Measurements from ENCODE around the gene CDC6.
A peak's percentile ranks its signal among the peaks of the same experiment; 100 is the strongest.

Gene CDC6

DNA sequence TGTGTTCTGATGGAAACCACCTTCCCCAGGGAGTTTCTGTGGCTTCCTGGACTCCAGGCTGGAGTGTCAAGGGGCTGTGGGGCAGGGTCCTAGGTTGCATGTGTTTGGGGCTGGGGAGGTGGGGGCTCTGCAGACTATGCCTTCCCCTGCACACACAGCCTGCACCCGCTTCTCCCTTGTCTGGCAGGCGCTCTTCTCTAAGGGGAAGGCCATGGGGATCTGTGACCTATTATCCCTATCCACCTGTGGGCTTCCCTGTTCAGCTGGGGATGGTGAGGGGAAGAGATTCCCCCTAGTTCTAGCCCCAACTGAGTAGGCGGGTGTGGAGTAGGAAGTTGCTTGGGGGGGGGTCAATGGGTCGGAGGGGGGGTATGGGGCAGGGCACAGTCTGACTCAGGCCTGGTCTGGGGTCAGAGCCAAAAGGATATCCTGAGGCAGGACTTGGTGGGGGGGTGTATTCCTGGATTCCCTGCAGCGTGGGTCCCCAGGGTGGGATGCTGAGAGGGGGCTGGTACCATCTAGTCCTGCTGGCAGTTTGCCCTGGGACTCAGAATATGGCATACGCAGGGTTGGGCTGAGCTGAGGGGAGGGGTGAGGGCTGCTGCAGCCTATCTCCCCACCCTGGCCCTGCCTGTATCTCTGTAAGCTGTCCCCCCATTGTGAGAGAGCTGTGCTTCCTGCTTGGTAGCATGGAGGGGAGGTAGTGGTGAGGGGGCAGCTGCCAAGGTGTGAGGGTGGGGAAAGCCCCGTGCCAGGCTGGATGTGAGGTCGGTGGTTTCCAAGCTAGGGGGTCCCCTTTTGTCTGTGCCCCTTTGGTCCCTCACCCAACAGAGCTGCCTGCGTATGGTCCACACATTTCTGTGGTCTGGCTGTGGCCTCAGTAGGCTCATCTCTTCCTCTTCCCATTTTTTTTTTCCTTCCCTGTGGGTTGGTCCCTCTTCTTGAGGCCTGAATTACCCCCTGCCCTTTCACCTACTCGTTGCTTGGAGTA lies 36.0 kb downstream of the CDC6 start:
- DNase-seq (ENCODE audit: low spot score): no peak

DNA sequence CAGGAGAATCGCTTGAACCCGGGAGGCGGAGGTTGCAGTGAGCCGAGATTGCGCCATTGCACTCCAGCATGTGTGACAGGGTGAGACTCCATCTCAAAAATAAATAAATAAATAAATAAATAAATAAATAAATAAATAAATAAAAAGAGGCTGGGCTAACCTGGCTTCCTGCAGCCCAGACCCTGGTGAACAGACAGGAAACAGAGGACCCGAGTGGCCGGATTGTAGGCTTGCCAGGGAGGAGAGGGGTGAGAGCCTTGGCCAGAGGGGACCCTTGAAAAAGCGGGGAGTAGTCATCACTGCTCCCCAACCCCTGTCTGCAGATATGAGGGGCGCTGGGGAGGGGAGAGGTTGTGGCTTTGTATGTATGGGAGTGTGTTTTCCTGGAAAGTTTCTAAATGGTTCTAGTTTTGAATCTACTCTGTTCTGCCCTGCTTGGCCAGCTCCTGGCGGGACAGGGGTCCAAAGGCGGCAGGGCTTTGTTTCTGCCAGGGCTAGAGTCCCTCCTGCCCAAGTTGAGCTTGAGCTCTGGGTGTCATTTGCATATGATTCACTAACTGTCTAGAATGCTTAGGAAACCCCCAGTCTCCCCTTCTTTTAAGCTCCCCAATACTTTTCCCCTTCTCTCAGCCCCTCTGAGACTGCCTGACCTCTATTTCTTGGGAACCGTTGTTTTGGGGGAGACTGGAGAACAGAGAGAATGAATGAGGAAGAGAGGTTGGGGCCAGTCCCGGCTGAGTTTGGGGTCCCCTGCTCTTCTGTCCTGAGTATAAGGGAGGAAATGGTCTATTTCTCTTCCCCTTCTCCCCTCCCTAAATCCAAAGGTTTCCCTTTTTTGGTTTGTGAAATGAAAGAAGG lies 37.7 kb downstream of the CDC6 start:
- DNase-seq (ENCODE audit: low spot score): no peak

DNA sequence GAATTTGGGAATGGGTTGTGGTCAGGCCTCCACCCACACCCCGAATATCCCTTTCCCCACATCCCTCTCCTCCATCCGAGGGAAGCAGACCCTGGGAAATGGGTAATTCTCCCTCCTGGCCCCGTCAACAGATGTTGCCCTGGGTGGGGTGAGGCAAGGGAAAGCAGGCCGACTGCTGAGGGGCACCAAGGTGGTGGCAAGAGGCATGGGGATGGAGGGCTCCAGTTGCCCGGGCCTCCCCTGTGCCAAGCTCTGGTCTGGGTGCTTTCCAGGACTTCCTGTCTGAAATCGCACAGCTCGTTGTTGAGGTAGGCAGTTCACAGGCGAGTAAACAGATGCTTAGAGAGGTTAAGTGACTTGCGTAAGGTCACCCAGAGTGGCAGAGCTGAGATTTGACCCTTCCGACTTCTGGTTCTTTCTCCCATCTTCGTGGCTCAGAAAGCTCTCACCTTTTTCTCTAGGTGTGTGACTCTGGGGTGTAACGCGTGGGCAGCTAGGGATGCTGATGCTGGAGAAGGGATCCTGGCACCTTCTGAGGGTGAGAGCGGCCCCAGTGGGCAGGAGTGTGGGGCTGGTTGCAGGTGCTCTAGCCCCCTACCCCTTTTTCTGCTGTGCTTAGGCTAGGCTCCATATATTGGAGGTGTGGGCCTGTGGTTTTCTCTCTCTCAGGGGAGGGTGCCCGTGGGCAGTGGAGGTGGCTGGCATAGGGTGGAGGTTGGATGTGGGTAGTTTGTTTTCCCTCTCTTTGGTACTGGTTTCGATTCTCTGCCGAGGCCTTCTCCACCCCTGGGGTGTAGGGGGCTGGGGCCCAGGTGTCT lies 38.5 kb downstream of the CDC6 start:
- no peak for DNase-seq (ENCODE audit: low spot score)

DNA sequence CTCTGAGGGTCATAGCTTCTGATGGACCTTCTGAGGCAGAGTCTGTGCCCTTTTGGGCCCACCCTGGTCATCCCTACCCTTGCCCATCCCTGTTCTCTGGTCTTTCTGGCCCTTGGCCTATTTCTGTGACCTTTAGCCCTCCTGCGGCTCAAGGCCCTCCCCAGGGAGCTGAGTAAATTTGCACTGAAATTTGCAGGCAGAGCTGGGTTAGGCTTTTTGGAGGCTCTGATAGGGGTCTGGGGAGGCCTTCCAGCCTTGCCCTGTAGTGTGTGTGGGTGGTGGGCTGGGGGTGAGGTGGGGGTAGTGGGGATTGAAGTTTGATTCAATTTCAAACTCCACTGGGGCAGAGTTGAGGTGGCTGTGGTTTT lies 39.1 kb downstream of the CDC6 start:
- no peak for DNase-seq (ENCODE audit: low spot score)

DNA sequence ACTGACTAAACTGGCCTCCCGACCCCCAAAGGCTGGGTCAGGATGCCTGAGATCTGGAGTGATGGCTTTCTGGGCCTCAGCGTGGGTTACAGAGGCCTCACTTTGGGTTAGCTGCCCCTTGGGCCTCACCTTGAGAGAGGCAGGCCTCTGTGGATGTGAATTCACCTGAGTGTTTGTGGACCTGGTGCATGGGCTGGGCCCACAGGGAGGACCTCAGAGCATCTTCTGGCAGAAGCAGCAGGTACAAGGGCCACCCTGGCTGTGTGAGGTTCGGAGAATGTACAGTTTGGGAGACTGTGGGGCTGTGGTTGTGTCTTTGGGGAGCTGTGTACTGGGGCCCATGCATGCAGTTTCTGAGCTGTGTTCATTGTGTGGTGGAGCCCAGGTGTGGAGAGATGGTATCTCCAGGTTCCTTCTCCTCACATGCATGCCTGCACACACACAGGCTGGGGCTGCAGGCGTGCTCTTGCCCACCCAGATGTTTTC lies 39.6 kb downstream of the CDC6 start:
- no peak for DNase-seq (ENCODE audit: low spot score)

DNA sequence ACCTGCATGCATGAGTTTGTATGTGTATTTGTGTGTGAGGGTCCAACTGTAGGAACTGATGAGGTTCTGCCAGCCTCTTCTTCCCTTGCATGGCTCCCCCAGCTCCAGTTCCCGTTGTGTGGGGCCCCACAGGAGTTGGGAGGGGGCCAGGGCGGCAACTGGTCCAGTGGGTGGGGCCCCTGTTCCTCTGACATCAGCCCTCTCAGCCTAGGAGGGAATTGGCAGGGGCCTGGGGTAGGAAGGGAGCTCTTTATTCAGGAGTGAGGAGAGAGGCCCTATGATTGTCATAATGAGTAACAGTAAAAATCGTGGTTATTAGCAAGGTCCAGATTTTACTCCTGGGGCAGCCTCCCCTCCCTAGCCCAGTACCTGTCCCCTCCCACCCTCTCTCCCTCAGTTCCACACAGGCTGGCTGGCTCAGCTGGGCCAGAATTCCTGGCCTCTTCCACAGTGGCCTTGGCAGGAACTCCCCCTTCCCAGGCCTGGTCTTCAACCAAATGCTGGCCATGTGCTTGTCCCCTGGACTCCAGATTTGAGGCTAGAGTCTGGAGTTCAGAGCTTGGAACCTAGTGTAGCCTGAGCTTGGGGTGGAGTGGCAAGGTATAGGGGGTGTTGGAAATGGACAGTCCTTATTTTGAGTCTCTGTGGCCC lies 40.2 kb downstream of the CDC6 start:
- no peak for DNase-seq (ENCODE audit: low spot score)

DNA sequence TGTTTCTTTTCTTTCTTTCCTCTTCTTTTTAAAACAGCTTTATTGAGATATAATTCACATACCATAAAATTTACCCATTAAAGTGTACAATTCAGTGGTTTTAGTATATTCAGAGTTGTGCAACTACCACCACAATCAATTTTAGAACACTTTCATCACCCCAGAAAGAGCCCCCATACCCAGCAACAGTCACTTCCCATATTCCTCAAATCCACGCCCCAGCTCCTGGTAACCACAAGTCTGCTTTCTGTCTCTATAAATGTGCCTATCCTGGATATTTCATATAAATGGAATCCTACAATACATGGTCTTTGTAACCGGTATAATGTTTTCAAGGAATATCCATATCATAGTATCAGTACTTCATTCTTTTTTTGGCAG lies 40.7 kb downstream of the CDC6 start:
- DNase-seq (ENCODE audit: low spot score): no peak

DNA sequence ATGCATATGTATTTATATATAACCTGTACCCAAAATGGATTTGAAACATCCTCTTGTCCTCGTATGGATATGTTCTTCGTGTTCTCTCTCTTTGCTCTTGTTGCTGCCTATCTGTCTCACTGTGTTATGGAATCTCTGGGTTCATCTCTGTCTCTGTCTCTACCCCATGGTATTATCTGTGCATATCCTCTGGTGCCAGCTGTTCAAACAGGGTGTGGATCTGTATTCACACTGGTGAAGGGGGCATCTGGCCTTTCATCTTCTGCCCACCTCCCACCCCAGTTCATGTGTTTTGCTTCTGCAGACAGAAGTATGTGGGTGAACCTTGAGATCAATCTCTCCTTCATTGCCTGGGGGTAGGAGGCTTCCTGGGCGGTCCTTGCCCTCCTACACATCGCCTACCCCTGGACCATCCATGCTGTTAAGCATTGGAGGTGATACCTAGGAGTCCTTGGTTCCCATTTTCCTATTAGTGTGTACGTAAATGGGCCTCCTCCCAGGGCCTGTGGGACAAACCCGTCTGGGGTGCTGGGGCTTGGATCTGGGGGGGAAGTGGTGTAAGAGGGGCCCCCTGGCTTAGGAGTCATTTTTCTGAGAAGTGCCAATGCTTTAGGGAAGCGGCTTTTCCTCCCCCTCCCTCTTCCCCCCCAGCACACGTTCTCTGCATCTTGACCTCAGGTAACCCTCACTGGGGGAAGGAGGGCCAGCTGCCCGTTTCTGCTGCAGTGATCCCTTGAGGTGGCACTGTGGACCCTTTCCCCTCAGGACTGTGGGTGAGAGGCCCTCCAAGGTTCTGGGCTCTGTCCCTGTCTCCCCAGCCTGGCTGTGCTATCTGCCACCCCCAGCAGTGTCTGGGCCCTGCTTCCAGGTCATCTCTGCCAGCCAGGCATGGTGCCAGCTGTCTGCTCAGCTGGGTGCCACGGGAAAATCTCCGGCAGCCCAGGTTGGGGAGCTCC lies 42.4 kb downstream of the CDC6 start:
- peak; percentile 72 for DNase-seq (ENCODE audit: low spot score)

DNA sequence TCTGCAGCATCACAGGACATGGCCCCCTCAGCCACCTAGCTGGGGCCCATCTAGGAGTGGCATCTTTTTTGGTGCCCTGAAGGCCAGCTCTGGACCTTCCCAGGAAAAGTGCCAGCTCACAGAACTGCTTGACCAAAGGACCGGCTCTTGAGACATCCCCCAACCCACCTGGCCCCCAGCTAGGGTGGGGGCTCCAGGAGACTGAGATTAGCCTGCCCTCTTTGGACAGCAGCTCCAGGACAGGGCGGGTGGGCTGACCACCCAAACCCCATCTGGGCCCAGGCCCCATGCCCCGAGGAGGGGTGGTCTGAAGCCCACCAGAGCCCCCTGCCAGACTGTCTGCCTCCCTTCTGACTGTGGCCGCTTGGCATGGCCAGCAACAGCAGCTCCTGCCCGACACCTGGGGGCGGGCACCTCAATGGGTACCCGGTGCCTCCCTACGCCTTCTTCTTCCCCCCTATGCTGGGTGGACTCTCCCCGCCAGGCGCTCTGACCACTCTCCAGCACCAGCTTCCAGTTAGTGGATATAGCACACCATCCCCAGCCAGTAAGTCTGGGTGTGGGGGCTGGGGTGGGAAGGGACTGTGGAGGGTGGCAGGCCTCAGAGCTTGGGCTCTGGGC lies 43.3 kb downstream of the CDC6 start:
- DNase-seq (ENCODE audit: low spot score): no peak

DNA sequence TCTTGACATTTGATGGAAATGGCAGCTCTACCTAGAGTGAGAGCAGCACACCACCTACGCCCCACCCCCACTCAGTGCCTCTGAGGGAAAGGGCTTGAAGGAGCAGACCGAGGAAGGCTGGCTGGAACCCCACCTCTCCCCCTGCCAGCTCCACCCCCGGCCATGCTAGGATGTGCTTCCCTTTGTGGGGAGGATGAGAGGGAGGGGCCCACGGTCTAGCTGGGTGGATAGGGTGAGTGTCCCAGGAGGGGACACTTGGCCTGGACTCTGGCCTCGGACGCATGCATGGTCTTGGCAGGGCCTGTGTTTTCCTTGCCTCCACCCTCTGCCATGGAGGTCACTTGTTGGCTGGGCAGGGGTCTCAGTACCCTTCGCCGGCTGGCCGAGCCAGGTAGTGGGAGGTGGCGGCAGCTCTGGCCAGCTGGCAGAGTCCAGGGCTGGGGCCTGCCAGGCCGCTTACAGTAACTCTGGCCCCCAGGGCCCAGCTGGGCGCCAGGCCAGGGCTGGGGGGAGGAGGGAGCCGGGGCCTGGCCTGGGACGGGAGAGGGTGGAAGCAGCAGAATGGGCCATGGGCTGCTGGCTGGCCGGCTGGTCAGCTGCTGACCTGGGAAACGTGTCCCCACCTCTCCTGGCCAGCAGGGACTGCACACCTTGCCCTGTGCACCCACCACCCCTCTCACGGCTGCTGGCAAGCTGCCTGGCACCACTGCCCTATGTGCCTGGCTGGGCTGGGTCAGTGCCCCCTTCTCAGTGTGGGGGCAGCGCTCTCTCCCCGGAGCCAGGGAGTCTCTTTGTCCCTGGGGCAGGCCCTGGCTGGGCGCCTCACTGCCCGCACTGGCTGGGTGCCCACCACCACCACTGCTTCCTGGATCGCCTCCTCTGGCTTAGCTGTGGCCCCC lies 44.3 kb downstream of the CDC6 start:
- DNase-seq (ENCODE audit: low spot score): no peak

DNA sequence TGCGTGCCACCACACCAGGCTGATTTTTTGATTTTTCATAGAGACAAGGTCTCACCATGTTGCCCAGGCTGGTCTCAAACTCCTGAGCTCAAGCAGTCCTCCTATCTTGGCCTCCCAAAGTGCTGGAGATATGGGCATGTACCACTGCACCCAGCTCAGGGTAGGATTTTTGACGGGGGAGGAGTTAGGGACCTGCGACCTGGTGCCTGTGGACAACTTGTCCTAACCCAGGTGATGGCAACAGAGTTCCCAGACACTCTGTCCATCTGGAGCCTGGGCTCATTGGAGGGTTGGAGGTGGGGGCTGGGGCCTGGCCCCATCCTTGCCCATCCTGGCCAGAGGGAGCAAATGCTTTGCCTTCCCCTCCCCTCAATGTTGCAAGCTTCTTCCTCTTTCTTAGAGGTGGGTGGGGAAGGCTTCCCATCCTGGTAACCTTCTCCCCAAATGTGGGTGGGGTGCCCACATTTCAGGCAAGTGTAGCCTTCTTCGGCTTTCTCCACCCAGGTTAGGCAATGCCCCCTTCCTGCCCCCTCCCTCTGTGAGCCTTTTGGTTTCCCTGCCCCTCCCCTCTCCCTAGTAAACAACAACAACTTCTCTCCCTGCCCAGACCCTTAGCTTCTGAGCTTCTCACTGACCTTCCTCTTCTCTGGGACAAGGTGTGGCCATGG lies 46.2 kb downstream of the CDC6 start:
- no peak for DNase-seq (ENCODE audit: low spot score)

DNA sequence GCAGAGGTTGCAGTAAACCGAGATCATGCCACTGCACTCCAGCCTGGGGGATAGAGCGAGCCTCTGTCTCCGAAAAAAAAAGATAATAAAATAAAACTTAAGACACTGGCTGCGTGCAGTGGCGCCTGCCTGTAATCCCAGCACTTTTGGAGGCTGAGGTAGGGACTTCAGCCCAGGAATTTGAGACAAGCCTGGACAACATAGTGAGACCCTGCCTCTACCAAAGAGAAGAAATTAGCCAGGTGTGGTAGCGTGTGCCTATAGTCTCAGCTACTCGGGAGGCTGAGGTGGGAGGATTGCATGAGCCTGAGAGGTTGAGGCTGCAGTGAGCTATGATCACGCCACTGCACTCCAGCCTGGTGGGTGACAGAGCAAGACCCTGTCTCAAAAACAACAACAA lies 47.9 kb downstream of the CDC6 start:
- no peak for DNase-seq (ENCODE audit: low spot score)

DNA sequence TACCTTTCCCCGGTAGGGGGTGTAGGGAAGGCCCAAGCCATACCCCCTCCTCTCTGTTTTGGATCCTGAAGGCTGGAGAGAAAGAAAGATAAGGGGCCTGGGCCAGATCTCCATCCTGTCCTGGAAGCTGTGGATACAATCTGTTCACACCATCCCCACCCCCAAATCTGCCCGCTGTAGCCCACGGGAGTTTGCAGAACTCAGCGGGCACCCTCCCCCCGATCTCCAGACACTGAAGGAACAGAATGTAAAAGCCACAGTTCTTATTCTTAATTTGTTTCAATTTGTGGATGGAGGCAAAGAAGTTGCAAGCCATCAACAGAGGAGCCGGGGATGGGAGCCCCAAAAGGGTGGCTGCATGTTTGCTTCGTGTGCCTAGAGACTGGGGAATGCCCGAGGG lies 49.7 kb downstream of the CDC6 start:
- DNase-seq (ENCODE audit: low spot score): no peak

DNA sequence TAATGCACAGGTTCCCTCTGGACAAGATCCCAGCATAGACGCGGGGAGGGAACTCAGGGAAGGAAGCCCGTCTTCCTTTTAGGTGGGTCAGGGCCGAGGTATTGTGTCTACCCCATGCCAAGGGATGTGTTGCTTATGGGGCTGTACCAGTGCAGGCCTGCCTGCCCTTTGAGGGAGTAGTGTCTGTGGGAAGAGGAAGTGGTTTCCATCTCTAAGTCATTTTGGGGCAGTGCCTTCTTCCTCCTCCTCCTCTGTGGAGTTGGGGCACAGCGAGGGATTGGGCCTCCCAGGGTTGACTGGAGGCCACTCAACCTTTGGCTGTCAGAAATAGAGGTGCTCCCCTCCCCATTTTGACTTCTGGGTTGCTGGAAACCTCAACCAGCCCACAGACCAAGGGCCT lies 50.4 kb downstream of the CDC6 start:
- DNase-seq (ENCODE audit: low spot score): no peak

DNA sequence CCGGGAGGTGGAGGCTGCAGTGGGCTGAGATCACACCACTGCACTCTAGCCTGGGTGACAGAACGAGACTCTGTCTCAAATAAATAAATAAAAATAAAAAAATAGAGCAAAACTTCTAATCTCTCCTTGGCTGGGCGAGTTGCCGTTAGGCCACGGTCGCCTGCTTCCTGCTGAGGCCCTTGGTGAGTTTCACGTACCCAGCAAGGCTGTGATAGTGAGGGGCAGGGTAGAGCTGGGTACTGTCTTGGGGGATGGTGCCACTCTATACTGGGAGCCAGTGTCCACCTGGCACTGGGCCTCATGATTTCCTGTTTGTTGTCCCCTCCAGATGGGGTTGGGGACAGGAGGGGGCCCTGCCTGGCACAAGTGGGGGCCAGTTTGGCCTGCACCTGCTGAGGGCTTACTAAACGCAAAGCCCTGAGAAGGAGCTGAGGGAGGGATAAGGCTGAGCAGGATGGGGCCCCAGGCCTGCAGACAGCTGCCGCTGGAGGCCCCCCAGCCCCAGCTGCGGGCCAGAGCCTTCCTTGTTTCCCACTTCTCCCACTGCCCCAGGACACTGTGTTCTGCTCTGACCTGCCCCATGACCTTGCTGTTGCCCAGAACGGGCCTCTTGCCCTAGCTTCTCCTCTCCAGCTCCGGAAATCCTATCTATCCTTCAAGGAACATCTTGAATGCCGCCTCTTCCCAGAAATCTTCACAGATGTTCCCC lies 51.4 kb downstream of the CDC6 start:
- DNase-seq (ENCODE audit: low spot score): no peak

DNA sequence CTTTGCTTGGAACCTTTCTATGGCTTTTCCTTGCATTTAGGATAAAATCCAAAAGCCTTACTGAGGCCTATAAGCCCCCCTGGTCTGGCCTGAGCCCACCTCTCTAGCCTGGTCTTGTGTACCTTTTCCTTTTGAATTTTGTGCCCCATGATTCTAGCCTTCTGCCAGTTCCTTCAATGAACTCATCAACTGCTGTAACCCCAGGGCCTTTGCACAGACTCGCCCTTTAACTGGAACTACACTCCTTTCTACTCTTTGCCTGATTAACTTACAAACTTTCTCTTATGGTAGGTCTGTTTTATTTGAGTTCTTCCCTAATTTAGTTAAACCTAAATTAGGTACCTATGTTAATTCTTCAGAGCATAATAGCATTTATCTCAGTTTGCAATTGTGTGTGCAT lies 52.6 kb downstream of the CDC6 start:
- no peak for DNase-seq (ENCODE audit: low spot score)

All from hematopoietic multipotent progenitor cell treated with erythropoietin and hydrocortisone succinate and interleukin-3 and kit ligand, for 17 days (in vitro differentiated cells).